Keratinocyte (primary cell): Measurements from ENCODE around the gene FKBP1A. TPM values are rescaled to one million over a fixed set of nuclear protein-coding genes. Genes with fewer than 3 reads are reported as not detected.

Experiments
- DNase-seq: peaks from one replicate; pipeline ENCODE4 v3.0.0-alpha.2; 2011; ENCODE audit warnings: low read depth, missing footprints, low spot score
- FAIRE-seq: peaks from 2 replicates; lab custom pipeline; 2011; peaks lifted over from hg19 to GRCh38; lab: Jason Lieb, UNC
- H2AFZ ChIP-seq: 2 replicates; pipeline ENCODE4 v1.6.0; 2012; ENCODE audit warnings: low read length, control low read depth, inconsistent platforms; ENCODE audit not compliant: control insufficient read depth
- H3K27ac ChIP-seq: 2 replicates; pipeline ENCODE4 v1.5.1; 2011; ENCODE audit warnings: low read length; ENCODE audit not compliant: control insufficient read depth, insufficient read depth
- H3K27me3 ChIP-seq: 3 replicates; pipeline ENCODE4 v1.6.0; 2011; ENCODE audit warnings: low read length; ENCODE audit not compliant: control insufficient read depth, insufficient read depth; ENCODE audit errors: extremely low read depth
- H3K36me3 ChIP-seq, 2 experiments: 2 replicates in 1 of 2; 3 replicates in 1 of 2; pipeline ENCODE4 v1.5.1; 2011; ENCODE audit warnings: low read length in 2 of 2, mild to moderate bottlenecking in 1 of 2; ENCODE audit not compliant: control insufficient read depth in 2 of 2, insufficient read depth in 2 of 2; ENCODE audit errors: extremely low read depth in 1 of 2
- H3K4me1 ChIP-seq: 3 replicates; pipeline ENCODE4 v1.5.1; 2011; ENCODE audit warnings: low read length; ENCODE audit not compliant: control insufficient read depth, insufficient read depth; ENCODE audit errors: extremely low read depth
- H3K4me2 ChIP-seq: 3 replicates; pipeline ENCODE4 v1.6.0; 2011; ENCODE audit warnings: low read depth, low read length; ENCODE audit not compliant: control insufficient read depth, insufficient read depth; ENCODE audit errors: extremely low read depth
- H3K4me3 ChIP-seq, 3 experiments: fragments of 200-600 bp in 1 of 3; sonication (generic) in 1 of 3; 2 replicates in 2 of 3; 3 replicates in 1 of 3; pipeline ENCODE4 v1.5.1; 2011 to 2016; ENCODE audit warnings: low read length in 3 of 3, mild to moderate bottlenecking in 3 of 3, control low read depth in 2 of 3, inconsistent platforms in 1 of 3, low read depth in 1 of 3, mixed read lengths in 1 of 3, mixed run types in 1 of 3, moderate library complexity in 1 of 3; ENCODE audit not compliant: control insufficient read depth in 2 of 3, insufficient read depth in 2 of 3; ENCODE audit errors: extremely low read depth in 1 of 3
- H3K79me2 ChIP-seq: 2 replicates; pipeline ENCODE4 v1.6.0; 2012; ENCODE audit warnings: low read length; ENCODE audit not compliant: control insufficient read depth, insufficient read depth
- H3K9ac ChIP-seq: 3 replicates; pipeline ENCODE4 v1.6.0; 2011; ENCODE audit warnings: low read length; ENCODE audit not compliant: control insufficient read depth, insufficient read depth; ENCODE audit errors: extremely low read depth
- H3K9me1 ChIP-seq: 3 replicates; pipeline ENCODE4 v1.6.0; 2011; ENCODE audit warnings: low read length; ENCODE audit not compliant: control insufficient read depth, insufficient read depth; ENCODE audit errors: extremely low read depth
- H3K9me3 ChIP-seq: 2 replicates; pipeline ENCODE4 v1.5.1; 2012; ENCODE audit warnings: low read depth, low read length; ENCODE audit not compliant: control insufficient read depth
- H4K20me1 ChIP-seq: 3 replicates; pipeline ENCODE4 v1.6.0; 2011; ENCODE audit warnings: low read length; ENCODE audit not compliant: control insufficient read depth, insufficient read depth; ENCODE audit errors: extremely low read depth
- CTCF ChIP-seq, 3 experiments: IDR thresholded peaks in 1 of 3; conservative IDR thresholded peaks in 1 of 3; optimal IDR thresholded peaks in 1 of 3; 2 replicates in 2 of 3; 3 replicates in 1 of 3; pipeline versions ENCODE3 to v1.5.1; 2011; ENCODE audit warnings: low read length in 3 of 3, mild to moderate bottlenecking in 3 of 3, moderate library complexity in 2 of 3, control low read depth in 1 of 3, inconsistent platforms in 1 of 3; ENCODE audit not compliant: insufficient read depth in 2 of 3; ENCODE audit errors: extremely low read depth in 1 of 3
- EZH2 ChIP-seq: IDR thresholded peaks from one replicate; pipeline ENCODE4 v1.6.1; 2012; ENCODE audit warnings: inconsistent platforms, mild to moderate bottlenecking, low read length, moderate library complexity
- dilution Hi-C: fragments of 300-500 bp; cut with MboI; formaldehyde crosslinking; loops from one replicate; pipeline ENCODE4 v1.7.0; 2020; ENCODE audit warnings: low sequenced_read_pairs; ENCODE audit not compliant: extremely low pct_ligation_motif_present
- polyA plus RNA-seq, 5 experiments: library from polyadenylated mRNA; depleted of rRNA in 3 of 5; stranded (reverse) in 3 of 5; stranded (forward) in 1 of 5; unstranded in 1 of 5; fragments of >200 nt; gene quantifications; 1 replicate in 1 of 5; 2 replicates in 3 of 5; 3 replicates in 1 of 5; pipeline versions ENCODE4 v1.2.1 to v1.2.3, GENCODE V29; 2011 to 2012; ENCODE audit warnings: missing spikeins in 2 of 5, low read depth in 1 of 5, low replicate concordance in 1 of 5

The FKBP1A gene
- polyA plus RNA-seq, 1 donor (not counting 4 experiments of a cell fraction or from before 2014, with no cell fraction given) = 1,010 TPM

DNA sequence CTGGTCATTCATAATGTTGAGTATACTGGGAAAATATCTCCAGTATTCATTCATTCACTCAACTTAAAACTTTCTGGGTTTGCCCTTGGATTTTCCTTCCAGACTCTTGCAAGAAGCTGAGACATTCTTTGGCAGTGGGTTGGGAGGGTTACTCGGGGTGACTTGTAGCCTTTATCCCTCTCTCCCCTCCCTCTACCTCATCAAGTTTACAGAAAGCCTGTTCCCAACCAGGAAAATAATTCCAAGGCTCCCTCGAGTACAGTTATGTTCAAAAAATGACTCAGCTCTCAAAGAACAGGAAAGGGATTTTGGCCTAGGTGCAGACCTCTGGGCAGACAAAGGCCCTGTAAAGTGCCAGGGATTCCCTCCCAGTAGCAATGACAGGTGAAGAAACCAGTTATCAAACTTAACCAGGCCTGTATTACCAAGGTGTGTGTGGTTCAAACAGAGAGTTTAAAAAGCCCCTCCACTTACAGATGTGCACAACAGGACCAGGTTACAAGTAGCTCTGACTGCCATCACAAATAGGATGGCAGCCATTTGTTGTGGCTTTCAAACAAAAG lies 22.2 kb downstream of the FKBP1A start:
- no peak overlapping the region for H2AFZ ChIP-seq
- no peak overlapping the region for H3K27ac ChIP-seq
- no peak for DNase-seq
- H3K9me3 ChIP-seq = no peaks in the 10 kb centered on the region
- no peaks in the 10 kb centered on the region for H3K9me1 ChIP-seq
- no peaks in the 10 kb centered on the region for H3K27me3 ChIP-seq
- H3K9ac ChIP-seq = no peak overlapping the region
- peaks cover 68% of the 10 kb centered on the region for H3K79me2 ChIP-seq
- H3K4me2 ChIP-seq = no peak overlapping the region
- H3K36me3 ChIP-seq = peaks cover 25 to 52% of the 10 kb centered on the region in 2 experiments
- TF ChIP-seq EZH2 (no peak), CTCF (optimal IDR thresholded peaks at IDR 0.05 in 1 of 3, IDR thresholded peaks at IDR 0.05 in 1 of 3, conservative IDR thresholded peaks at IDR 0.05 in 1 of 3; ENCODE audit: extremely low read depth in 1 of 3, insufficient read depth in 2 of 3, low read length in 3 of 3) (no peak)
- H3K4me1 ChIP-seq = peaks cover 18% of the 10 kb centered on the region
- H3K4me3 ChIP-seq = no peak overlapping the region
- dilution Hi-C loops = no loop called here
- FAIRE-seq = no peak
- H4K20me1 ChIP-seq = peaks cover 11% of the 10 kb centered on the region

GRCh38 chr20:1369970-1370369 lies 22.9 kb downstream of the FKBP1A start:
- FAIRE-seq (no peak), DNase-seq (no peak)
- H3K27me3 ChIP-seq = no peaks in the 10 kb centered on the region
- no peaks in the 10 kb centered on the region for H3K9me3 ChIP-seq
- H3K36me3 ChIP-seq = peaks cover 25 to 47% of the 10 kb centered on the region in 2 experiments
- peaks cover 10% of the 10 kb centered on the region for H4K20me1 ChIP-seq
- no peak overlapping the region for H3K4me3 ChIP-seq
- peaks cover 62% of the 10 kb centered on the region for H3K79me2 ChIP-seq
- dilution Hi-C loops = no loop called here
- H3K4me2 ChIP-seq = no peak overlapping the region
- H3K9ac ChIP-seq = no peak overlapping the region
- TF ChIP-seq CTCF (optimal IDR thresholded peaks at IDR 0.05 in 1 of 3, IDR thresholded peaks at IDR 0.05 in 1 of 3, conservative IDR thresholded peaks at IDR 0.05 in 1 of 3; ENCODE audit: extremely low read depth in 1 of 3, insufficient read depth in 2 of 3, low read length in 3 of 3) = no peak
- H3K9me1 ChIP-seq = no peaks in the 10 kb centered on the region
- H2AFZ ChIP-seq = no peak overlapping the region
- H3K4me1 ChIP-seq = peaks cover 18% of the 10 kb centered on the region
- no peak overlapping the region for H3K27ac ChIP-seq
